ENCODE results near the gene URB2.
"Not testable (repeated sequence)": the region's sequence is repeated elsewhere in the genome, so short reads cannot be mapped to it uniquely, and the experiment has no call there.

Gene URB2

GRCh38 chr1:229693129-229693900 is 67.3 kb downstream of the URB2 start:
- no peak for DNase-seq (ENCODE audit: low read depth)

DNA sequence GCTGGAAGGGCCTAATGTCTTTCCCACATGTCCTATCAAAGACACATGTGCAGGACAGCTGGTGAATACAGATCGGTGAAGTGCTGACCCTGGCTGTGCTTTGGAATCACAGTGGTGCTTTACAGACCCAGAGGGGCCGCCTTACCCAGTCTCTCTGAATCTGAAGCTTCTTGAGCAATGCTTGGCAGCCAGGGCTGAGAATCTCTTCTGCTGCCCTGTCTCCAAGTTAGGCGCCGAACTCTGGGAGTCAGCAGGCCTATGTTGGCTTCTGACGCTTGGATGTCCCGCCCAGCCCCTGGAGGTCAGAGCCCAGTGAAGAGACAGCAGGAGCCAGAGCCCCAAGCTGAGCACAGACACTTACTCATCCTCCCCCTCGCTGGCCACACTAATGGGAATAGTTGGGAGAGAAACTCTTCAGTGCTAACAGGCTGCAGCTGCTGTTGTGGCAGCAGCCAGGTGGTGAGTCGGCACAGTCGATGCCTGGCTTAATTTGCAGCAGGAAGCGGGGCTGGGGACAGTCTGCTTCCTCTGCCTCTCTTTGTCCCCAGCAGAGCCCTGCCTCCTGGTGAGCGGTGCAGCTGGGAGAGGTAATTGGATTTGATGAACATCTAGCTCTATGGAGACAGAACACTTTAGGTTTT is 68.1 kb downstream of the URB2 start:
- no peak for DNase-seq (ENCODE audit: low read depth)

- DNase-seq (ENCODE audit: low read depth) = no peak
These were observed 70.3 kb downstream of the URB2 start for GRCh38 chr1:229696385-229696784.

- no peak for DNase-seq (ENCODE audit: low read depth)
These were observed 73.7 kb downstream of the URB2 start for GRCh38 chr1:229699613-229700267.

- no peak for DNase-seq (ENCODE audit: low read depth)
These were observed 78.1 kb downstream of the URB2 start for GRCh38 chr1:229704157-229704556.

GRCh38 chr1:229705152-229705551 is 79.1 kb downstream of the URB2 start:
- DNase-seq (ENCODE audit: low read depth) = not testable (repeated sequence)

- DNase-seq (ENCODE audit: low read depth) = not testable (repeated sequence)
These were observed 81.1 kb downstream of the URB2 start for GRCh38 chr1:229707127-229707526.

DNA sequence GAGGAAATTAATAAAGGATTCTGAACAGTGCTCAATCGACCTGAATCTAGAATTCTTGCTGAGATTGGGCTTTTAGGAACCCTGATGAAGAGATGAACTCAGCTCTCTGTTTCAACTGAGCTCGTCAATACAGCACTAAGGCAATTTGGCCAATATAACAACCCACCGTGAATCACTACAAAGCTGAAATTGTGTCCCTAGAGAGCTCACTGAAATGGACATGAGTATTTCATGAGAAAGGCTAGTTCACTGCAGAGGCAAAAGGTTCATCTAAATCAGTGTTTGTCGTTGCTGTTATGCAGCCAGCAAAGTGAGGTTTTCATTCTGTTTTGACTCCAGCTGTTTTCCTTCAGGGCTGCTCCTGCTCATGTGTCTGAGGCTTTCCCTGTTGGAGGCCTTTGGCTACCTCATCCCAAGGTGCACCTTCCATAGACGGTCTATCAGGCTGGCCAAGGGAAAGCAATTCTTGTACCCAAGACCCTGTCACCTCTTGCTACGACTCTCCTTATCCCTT is 83.5 kb downstream of the URB2 start:
- no peak for DNase-seq (ENCODE audit: low read depth)
